Measurements from ENCODE around the gene ZNF423. TPM values are rescaled to one million over a fixed set of nuclear protein-coding genes. Genes with fewer than 3 reads are reported as not detected.
"Not testable (repeated sequence)": the region's sequence is repeated elsewhere in the genome, so short reads cannot be mapped to it uniquely, and the experiment has no call there.

The ZNF423 gene
- total RNA-seq, 1 donor from 2014 or later = 11.9 TPM

- Histone ChIP-seq H3K36me3 (no peaks in the 10 kb centered on the region), H3K27ac (no peak overlapping the region), H3K4me3 (no peak overlapping the region), H3K27me3 (peaks cover 8% of the 10 kb centered on the region), H3K9me3 (no peaks in the 10 kb centered on the region), H3K4me1 (no peaks in the 10 kb centered on the region)
- intact Hi-C loops (cut with DNase I) = no loop called here
- no peak for TF ChIP-seq CTCF (IDR thresholded peaks at IDR 0.05)
- DNase-seq (no peak), ATAC-seq (no peak)
Observed at GRCh38 chr16:49884033-49885015, 28.4 kb upstream of the ZNF423 start.

GRCh38 chr16:49883076-49884014, 27.4 kb upstream of the ZNF423 start:
- intact Hi-C loops (cut with DNase I) = no loop called here
- no peak for TF ChIP-seq CTCF (IDR thresholded peaks at IDR 0.05)
- Histone ChIP-seq H3K9me3 (no peaks in the 10 kb centered on the region), H3K27me3 (peaks cover 8% of the 10 kb centered on the region), H3K4me3 (no peak overlapping the region), H3K4me1 (no peaks in the 10 kb centered on the region), H3K36me3 (no peaks in the 10 kb centered on the region), H3K27ac (no peak overlapping the region)
- ATAC-seq (no peak), DNase-seq (no peak)

- no peaks in the 10 kb centered on the region for H3K9me3 ChIP-seq
- intact Hi-C loops (cut with DNase I) = no loop called here
- TF ChIP-seq CTCF (IDR thresholded peaks at IDR 0.05) = no peak
- peaks cover 8% of the 10 kb centered on the region for H3K27me3 ChIP-seq
- DNase-seq = no peak
- H3K36me3 ChIP-seq = no peaks in the 10 kb centered on the region
- H3K4me1 ChIP-seq = peaks cover 2% of the 10 kb centered on the region
- H3K27ac ChIP-seq = no peak overlapping the region
- ATAC-seq = no peak
- no peak overlapping the region for H3K4me3 ChIP-seq
Observed at GRCh38 chr16:49881890-49882289, 26.0 kb upstream of the ZNF423 start.

GRCh38 chr16:49878540-49878939, 22.6 kb upstream of the ZNF423 start:
- ATAC-seq; intact Hi-C loops (cut with DNase I); H3K27ac ChIP-seq; H3K4me1 ChIP-seq; H3K27me3 ChIP-seq; H3K36me3 ChIP-seq; H3K9me3 ChIP-seq; H3K4me3 ChIP-seq; DNase-seq: not testable (repeated sequence)

- H3K4me3 ChIP-seq = peak overlapping the region; percentile 37
- ATAC-seq = peak; percentile 95
- no peaks in the 10 kb centered on the region for H3K36me3 ChIP-seq
- peaks cover 8% of the 10 kb centered on the region for H3K27me3 ChIP-seq
- H3K27ac ChIP-seq = no peak overlapping the region
- intact Hi-C loops (cut with DNase I) = no loop called here
- peaks cover 6% of the 10 kb centered on the region for H3K4me1 ChIP-seq
- TF ChIP-seq CTCF (IDR thresholded peaks at IDR 0.05) = peak; percentile 93
- H3K9me3 ChIP-seq = no peaks in the 10 kb centered on the region
- peak; percentile 83 for DNase-seq
Observed at GRCh38 chr16:49876716-49877129, 20.8 kb upstream of the ZNF423 start.
